ENCODE results near the gene TP53AIP1. TPM values are rescaled to one million over a fixed set of nuclear protein-coding genes. Genes with fewer than 3 reads are reported as not detected.

TP53AIP1 gene
- not detected for polyA plus RNA-seq (2013, experiment 1 of 2)
- polyA plus RNA-seq (2013, experiment 2 of 2) = not detected

GRCh38 chr11:128942817-128943427 lies at the start of gene TP53AIP1:
TSS of gene TP53AIP1 (minus strand) at chr11:128942871. CDS start at chr11:128937818, 5,053 bp downstream.
- H3K4me1 ChIP-seq (ENCODE audit: control insufficient read depth, insufficient read depth, low read length, poor library complexity, severe bottlenecking) = peaks cover 7% of the 10 kb centered on the region
- no peaks in the 10 kb centered on the region for H3K9me3 ChIP-seq (ENCODE audit: control insufficient read depth, low read length)
- no peak within 1 kb of the TSS for H3K4me3 ChIP-seq (ENCODE audit: extremely low read depth, insufficient read depth, low read length, poor library complexity, severe bottlenecking)
- no peaks in the 10 kb centered on the region for H3K36me3 ChIP-seq (ENCODE audit: control insufficient read depth, insufficient read depth, low read length)
- 89 to 90% methylated on average over 16 to 19 of the region's 21 CpGs for WGBS, 2 experiments (ENCODE audit: insufficient coverage in 2 of 2)
- no peak within 1 kb of the TSS for H3K27ac ChIP-seq (ENCODE audit: low read depth, low read length, severe bottlenecking)

- Histone ChIP-seq H3K27ac (ENCODE audit: low read depth, low read length, severe bottlenecking) (no peak overlapping the region), H3K4me3 (ENCODE audit: extremely low read depth, insufficient read depth, low read length, poor library complexity, severe bottlenecking) (no peak overlapping the region), H3K4me1 (ENCODE audit: control insufficient read depth, insufficient read depth, low read length, poor library complexity, severe bottlenecking) (no peaks in the 10 kb centered on the region), H3K9me3 (ENCODE audit: control insufficient read depth, low read length) (no peaks in the 10 kb centered on the region), H3K36me3 (ENCODE audit: control insufficient read depth, insufficient read depth, low read length) (no peaks in the 10 kb centered on the region)
These were observed 45.7 kb upstream of the TP53AIP1 start for GRCh38 chr11:128988242-128988970.

- WGBS, 2 experiments (ENCODE audit: insufficient coverage in 2 of 2) = 67 to 96% methylated on average over 1 to 4 of the region's 5 CpGs
- Histone ChIP-seq H3K4me1 (ENCODE audit: control insufficient read depth, insufficient read depth, low read length, poor library complexity, severe bottlenecking) (no peaks in the 10 kb centered on the region), H3K27ac (ENCODE audit: low read depth, low read length, severe bottlenecking) (no peak overlapping the region), H3K9me3 (ENCODE audit: control insufficient read depth, low read length) (no peaks in the 10 kb centered on the region), H3K36me3 (ENCODE audit: control insufficient read depth, insufficient read depth, low read length) (no peaks in the 10 kb centered on the region), H3K4me3 (ENCODE audit: extremely low read depth, insufficient read depth, low read length, poor library complexity, severe bottlenecking) (no peak overlapping the region)
These were observed 43.2 kb upstream of the TP53AIP1 start for GRCh38 chr11:128985880-128986279.

- no peak overlapping the region for H3K4me3 ChIP-seq (ENCODE audit: extremely low read depth, insufficient read depth, low read length, poor library complexity, severe bottlenecking)
- H3K27ac ChIP-seq (ENCODE audit: low read depth, low read length, severe bottlenecking) = no peak overlapping the region
- WGBS, 2 experiments (ENCODE audit: insufficient coverage in 2 of 2) = 83 to 100% methylated on average over 4 to 8 of the region's 8 CpGs
- no peaks in the 10 kb centered on the region for H3K9me3 ChIP-seq (ENCODE audit: control insufficient read depth, low read length)
- H3K36me3 ChIP-seq (ENCODE audit: control insufficient read depth, insufficient read depth, low read length) = peaks cover 10% of the 10 kb centered on the region
- H3K4me1 ChIP-seq (ENCODE audit: control insufficient read depth, insufficient read depth, low read length, poor library complexity, severe bottlenecking) = no peaks in the 10 kb centered on the region
These were observed 40.4 kb upstream of the TP53AIP1 start for GRCh38 chr11:128983023-128983422.

GRCh38 chr11:128981254-128981653 lies 38.6 kb upstream of the TP53AIP1 start:
- WGBS, 2 experiments (ENCODE audit: insufficient coverage in 2 of 2) = 90 to 100% methylated on average over 4 to 7 of the region's 7 CpGs
- peaks cover 22% of the 10 kb centered on the region for H3K36me3 ChIP-seq (ENCODE audit: control insufficient read depth, insufficient read depth, low read length)
- H3K4me1 ChIP-seq (ENCODE audit: control insufficient read depth, insufficient read depth, low read length, poor library complexity, severe bottlenecking) = no peaks in the 10 kb centered on the region
- H3K27ac ChIP-seq (ENCODE audit: low read depth, low read length, severe bottlenecking) = no peak overlapping the region
- no peaks in the 10 kb centered on the region for H3K9me3 ChIP-seq (ENCODE audit: control insufficient read depth, low read length)
- no peak overlapping the region for H3K4me3 ChIP-seq (ENCODE audit: extremely low read depth, insufficient read depth, low read length, poor library complexity, severe bottlenecking)

- WGBS, 2 experiments (ENCODE audit: insufficient coverage in 2 of 2) = 97 to 98% methylated on average over 12 of the region's 13 CpGs
- Histone ChIP-seq H3K9me3 (ENCODE audit: control insufficient read depth, low read length) (no peaks in the 10 kb centered on the region), H3K4me3 (ENCODE audit: extremely low read depth, insufficient read depth, low read length, poor library complexity, severe bottlenecking) (no peak overlapping the region), H3K27ac (ENCODE audit: low read depth, low read length, severe bottlenecking) (no peak overlapping the region), H3K4me1 (ENCODE audit: control insufficient read depth, insufficient read depth, low read length, poor library complexity, severe bottlenecking) (no peaks in the 10 kb centered on the region), H3K36me3 (ENCODE audit: control insufficient read depth, insufficient read depth, low read length) (peaks cover 67% of the 10 kb centered on the region)
These were observed 28.0 kb upstream of the TP53AIP1 start for GRCh38 chr11:128970598-128971190.

- Histone ChIP-seq H3K27ac (ENCODE audit: low read depth, low read length, severe bottlenecking) (no peak overlapping the region), H3K4me3 (ENCODE audit: extremely low read depth, insufficient read depth, low read length, poor library complexity, severe bottlenecking) (no peak overlapping the region), H3K36me3 (ENCODE audit: control insufficient read depth, insufficient read depth, low read length) (peaks cover 53% of the 10 kb centered on the region), H3K4me1 (ENCODE audit: control insufficient read depth, insufficient read depth, low read length, poor library complexity, severe bottlenecking) (no peaks in the 10 kb centered on the region), H3K9me3 (ENCODE audit: control insufficient read depth, low read length) (no peaks in the 10 kb centered on the region)
- 91 to 97% methylated on average over 8 of the region's 9 CpGs for WGBS, 2 experiments (ENCODE audit: insufficient coverage in 2 of 2)
These were observed 26.2 kb upstream of the TP53AIP1 start for GRCh38 chr11:128968916-128969315.

GRCh38 chr11:128967578-128967977 lies 24.9 kb upstream of the TP53AIP1 start:
- no peaks in the 10 kb centered on the region for H3K4me1 ChIP-seq (ENCODE audit: control insufficient read depth, insufficient read depth, low read length, poor library complexity, severe bottlenecking)
- WGBS, 2 experiments (ENCODE audit: insufficient coverage in 2 of 2) = 92 to 94% methylated on average over 3 to 5 of the region's 6 CpGs
- H3K9me3 ChIP-seq (ENCODE audit: control insufficient read depth, low read length) = no peaks in the 10 kb centered on the region
- H3K27ac ChIP-seq (ENCODE audit: low read depth, low read length, severe bottlenecking) = no peak overlapping the region
- H3K4me3 ChIP-seq (ENCODE audit: extremely low read depth, insufficient read depth, low read length, poor library complexity, severe bottlenecking) = no peak overlapping the region
- peaks cover 40% of the 10 kb centered on the region for H3K36me3 ChIP-seq (ENCODE audit: control insufficient read depth, insufficient read depth, low read length)

GRCh38 chr11:128965485-128965884 lies 22.8 kb upstream of the TP53AIP1 start:
- peaks cover 21% of the 10 kb centered on the region for H3K36me3 ChIP-seq (ENCODE audit: control insufficient read depth, insufficient read depth, low read length)
- no peaks in the 10 kb centered on the region for H3K4me1 ChIP-seq (ENCODE audit: control insufficient read depth, insufficient read depth, low read length, poor library complexity, severe bottlenecking)
- H3K9me3 ChIP-seq (ENCODE audit: control insufficient read depth, low read length) = no peaks in the 10 kb centered on the region
- H3K4me3 ChIP-seq (ENCODE audit: extremely low read depth, insufficient read depth, low read length, poor library complexity, severe bottlenecking) = no peak overlapping the region
- WGBS, 2 experiments (ENCODE audit: insufficient coverage in 2 of 2) = 70 to 85% methylated on average over 3 to 4 of the region's 4 CpGs
- H3K27ac ChIP-seq (ENCODE audit: low read depth, low read length, severe bottlenecking) = no peak overlapping the region

- peaks cover 11% of the 10 kb centered on the region for H3K36me3 ChIP-seq (ENCODE audit: control insufficient read depth, insufficient read depth, low read length)
- no peaks in the 10 kb centered on the region for H3K9me3 ChIP-seq (ENCODE audit: control insufficient read depth, low read length)
- H3K27ac ChIP-seq (ENCODE audit: low read depth, low read length, severe bottlenecking) = no peak overlapping the region
- H3K4me3 ChIP-seq (ENCODE audit: extremely low read depth, insufficient read depth, low read length, poor library complexity, severe bottlenecking) = no peak overlapping the region
- no peaks in the 10 kb centered on the region for H3K4me1 ChIP-seq (ENCODE audit: control insufficient read depth, insufficient read depth, low read length, poor library complexity, severe bottlenecking)
- 49 to 83% methylated on average over 5 to 6 of the region's 7 CpGs for WGBS, 2 experiments (ENCODE audit: insufficient coverage in 2 of 2)
These were observed 21.8 kb upstream of the TP53AIP1 start for GRCh38 chr11:128964463-128964930.

All from mesodermal cell (in vitro differentiated cells).